A673 (cell line): ENCODE measurements around the gene PLA2G15. TPM values are rescaled to one million over a fixed set of nuclear protein-coding genes. Genes with fewer than 3 reads are reported as not detected.

ENCODE experiments used
- BruUV-seq: library from RNA; stranded (reverse); fragments of 400-500 nt; replicated peaks from 2 replicates; lab custom pipeline; 2021; lab: Mats Ljungman, UMichigan
- CTCF ChIA-PET: fragments of 300-600 bp; sonication (Branson Sonifier 250); formaldehyde crosslinking; loops from one replicate; lab custom pipeline; 2022; ENCODE audit warnings: antibody characterized with exemption; lab: Charles Lee
- POLR2A ChIA-PET: fragments of 300-600 bp; sonication (Branson Sonifier 250); formaldehyde crosslinking; loops from one replicate; lab custom pipeline; 2022; ENCODE audit warnings: antibody characterized with exemption; ENCODE audit not compliant: low non-redundant PET; lab: Charles Lee
- DNase-seq: peaks from one replicate; pipeline ENCODE4 v3.0.0-alpha.2; 2015; ENCODE audit warnings: low spot score
- H3K27ac ChIP-seq: fragments of 200-600 bp; sonication (generic); 2 replicates; pipeline ENCODE4 v1.5.1; 2016; ENCODE audit warnings: mixed run types, low read depth, mild to moderate bottlenecking, mixed read lengths, antibody characterized with exemption, low read length; ENCODE audit not compliant: poor library complexity, severe bottlenecking
- H3K27me3 ChIP-seq: fragments of 200-600 bp; sonication (generic); replicated peaks from 2 replicates; pipeline ENCODE4 v1.6.1; 2017; ENCODE audit warnings: mixed run types, low read depth, mild to moderate bottlenecking, mixed read lengths, antibody characterized with exemption, low read length; ENCODE audit not compliant: insufficient read depth, poor library complexity
- H3K36me3 ChIP-seq: fragments of 200-600 bp; sonication (generic); 2 replicates; pipeline ENCODE4 v1.6.1; 2016; ENCODE audit warnings: mixed run types, mild to moderate bottlenecking, mixed read lengths, antibody characterized with exemption, low read length; ENCODE audit not compliant: insufficient read depth, poor library complexity, severe bottlenecking
- H3K4me1 ChIP-seq: fragments of 200-600 bp; sonication (generic); 2 replicates; pipeline ENCODE4 v1.6.1; 2017; ENCODE audit warnings: mixed run types, mild to moderate bottlenecking, mixed read lengths, antibody characterized with exemption, low read length; ENCODE audit not compliant: insufficient read depth, poor library complexity, severe bottlenecking
- H3K4me3 ChIP-seq: fragments of 200-600 bp; sonication (generic); 2 replicates; pipeline ENCODE4 v1.5.1; 2016; ENCODE audit warnings: low read depth, mixed run types, mild to moderate bottlenecking, mixed read lengths, low read length; ENCODE audit not compliant: poor library complexity, severe bottlenecking
- H3K9me3 ChIP-seq: fragments of 200-600 bp; sonication (generic); 2 replicates; pipeline ENCODE4 v1.6.1; 2016; ENCODE audit warnings: mixed run types, low read depth, mild to moderate bottlenecking, mixed read lengths, antibody characterized with exemption, low read length; ENCODE audit not compliant: poor library complexity, severe bottlenecking
- EZH2 ChIP-seq: fragments of 200-600 bp; sonication (generic); IDR thresholded peaks from 2 replicates; pipeline ENCODE4 v1.6.1; 2017; ENCODE audit warnings: borderline replicate concordance, low read depth, mild to moderate bottlenecking, mixed read lengths, antibody characterized with exemption, low read length; ENCODE audit not compliant: poor library complexity, severe bottlenecking
- intact Hi-C: fragments of 100-400 bp; cut with micrococcal nuclease; formaldehyde crosslinking; loops from one replicate; pipeline ENCODE4 v1.10.0; 2022; ENCODE audit not compliant: unreplicated experiment
- total RNA-seq: library from RNA; stranded (reverse); gene quantifications from 2 replicates; pipeline ENCODE4 v1.2.3, GENCODE V29; 2021
- TF ChIP-seq, protein P1 (sequence below): fragments of 300-800, 200-600 bp; sonication (generic); conservative IDR thresholded peaks from 2 replicates; pipeline ENCODE4 v1.5.1; 2017; ENCODE audit warnings: low read depth, mild to moderate bottlenecking, antibody characterized with exemption, low read length, moderate library complexity, mixed read lengths

The PLA2G15 gene
- total RNA-seq, 1 experiment from 2014 or later = 8.1 TPM

DNA sequence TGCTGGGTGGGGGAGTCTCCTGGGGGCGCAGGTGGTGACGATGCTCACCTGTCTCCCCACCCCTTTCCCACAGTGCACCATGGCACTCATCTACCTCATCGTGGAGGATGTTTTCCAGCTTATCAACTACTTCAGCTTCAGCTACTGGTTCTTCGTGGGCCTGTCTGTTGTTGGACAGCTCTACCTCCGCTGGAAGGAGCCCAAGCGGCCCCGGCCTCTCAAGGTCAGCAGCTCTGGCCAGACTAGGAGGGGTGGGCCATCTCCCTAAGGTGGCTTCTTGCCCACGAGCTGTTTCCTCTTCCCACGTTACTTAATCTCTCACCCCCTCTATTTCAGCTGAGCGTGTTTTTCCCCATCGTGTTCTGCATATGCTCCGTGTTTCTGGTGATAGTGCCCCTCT is 51.1 kb downstream of the PLA2G15 start:
- intact Hi-C loops = no loop called here
- H3K4me3 ChIP-seq = no peak overlapping the region
- no TSS peak for BruUV-seq
- H3K27me3 ChIP-seq = no peaks in the 10 kb centered on the region
- H3K36me3 ChIP-seq = peaks cover 59% of the 10 kb centered on the region
- no peak for DNase-seq
- peaks cover 31% of the 10 kb centered on the region for H3K4me1 ChIP-seq
- CTCF ChIA-PET = no interaction called here
- no peaks in the 10 kb centered on the region for H3K9me3 ChIP-seq
- POLR2A ChIA-PET = no interaction called here
- no peak overlapping the region for H3K27ac ChIP-seq
- no peak for TF ChIP-seq EZH2
- TF ChIP-seq, protein P1, sequence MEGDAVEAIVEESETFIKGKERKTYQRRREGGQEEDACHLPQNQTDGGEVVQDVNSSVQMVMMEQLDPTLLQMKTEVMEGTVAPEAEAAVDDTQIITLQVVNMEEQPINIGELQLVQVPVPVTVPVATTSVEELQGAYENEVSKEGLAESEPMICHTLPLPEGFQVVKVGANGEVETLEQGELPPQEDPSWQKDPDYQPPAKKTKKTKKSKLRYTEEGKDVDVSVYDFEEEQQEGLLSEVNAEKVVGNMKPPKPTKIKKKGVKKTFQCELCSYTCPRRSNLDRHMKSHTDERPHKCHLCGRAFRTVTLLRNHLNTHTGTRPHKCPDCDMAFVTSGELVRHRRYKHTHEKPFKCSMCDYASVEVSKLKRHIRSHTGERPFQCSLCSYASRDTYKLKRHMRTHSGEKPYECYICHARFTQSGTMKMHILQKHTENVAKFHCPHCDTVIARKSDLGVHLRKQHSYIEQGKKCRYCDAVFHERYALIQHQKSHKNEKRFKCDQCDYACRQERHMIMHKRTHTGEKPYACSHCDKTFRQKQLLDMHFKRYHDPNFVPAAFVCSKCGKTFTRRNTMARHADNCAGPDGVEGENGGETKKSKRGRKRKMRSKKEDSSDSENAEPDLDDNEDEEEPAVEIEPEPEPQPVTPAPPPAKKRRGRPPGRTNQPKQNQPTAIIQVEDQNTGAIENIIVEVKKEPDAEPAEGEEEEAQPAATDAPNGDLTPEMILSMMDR = no peak

DNA sequence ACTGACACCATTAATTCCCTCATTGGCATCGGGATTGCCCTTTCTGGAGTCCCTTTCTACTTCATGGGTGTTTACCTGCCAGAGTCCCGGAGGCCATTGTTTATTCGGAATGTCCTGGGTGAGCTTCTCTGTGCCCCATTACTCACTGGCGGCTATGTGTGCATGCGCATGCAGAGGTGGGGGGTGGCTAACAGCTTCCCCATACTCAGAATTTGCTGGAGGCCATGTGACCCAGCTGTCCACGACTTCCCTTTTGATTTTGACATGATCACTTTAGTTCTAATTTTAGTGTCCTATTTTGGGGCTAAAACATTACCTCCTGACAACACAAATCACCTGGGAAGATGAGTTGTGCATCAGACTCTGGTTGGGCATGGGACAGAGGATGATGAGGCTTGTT is 51.5 kb downstream of the PLA2G15 start:
- BruUV-seq = no TSS peak
- ChIA-PET POLR2A (no interaction called here), CTCF (no interaction called here)
- Histone ChIP-seq H3K4me1 (peaks cover 31% of the 10 kb centered on the region), H3K36me3 (peaks cover 59% of the 10 kb centered on the region), H3K4me3 (no peak overlapping the region), H3K27ac (no peak overlapping the region), H3K9me3 (no peaks in the 10 kb centered on the region), H3K27me3 (no peaks in the 10 kb centered on the region)
- no peak for TF ChIP-seq EZH2
- intact Hi-C loops = no loop called here
- DNase-seq = no peak

DNA sequence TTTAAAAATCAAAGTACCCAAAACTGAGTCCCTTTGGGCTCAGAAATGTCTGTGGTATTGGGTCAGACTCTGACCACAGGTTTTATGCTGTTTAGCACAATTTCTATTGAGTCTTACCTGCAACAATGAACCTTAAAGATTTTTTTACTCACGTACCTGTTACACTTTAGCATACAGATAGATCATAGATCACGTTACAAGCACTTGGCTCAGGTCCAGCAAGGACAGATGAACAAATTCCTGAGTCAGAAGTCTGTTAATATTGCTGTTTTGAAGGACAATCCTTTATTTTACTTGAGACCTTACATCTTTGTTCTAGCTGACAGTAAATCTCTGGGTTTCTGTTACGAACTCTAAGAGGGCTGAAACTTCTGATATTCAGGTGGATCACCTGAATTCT is 52.7 kb downstream of the PLA2G15 start:
- no peak for TF ChIP-seq EZH2
- TF ChIP-seq, protein P1 = no peak
- CTCF ChIA-PET = no interaction called here
- no peak for DNase-seq
- BruUV-seq = TSS peak; percentile 26
- Histone ChIP-seq H3K4me1 (peaks cover 31% of the 10 kb centered on the region), H3K36me3 (peaks cover 69% of the 10 kb centered on the region), H3K27ac (peak overlapping the region; percentile 64), H3K27me3 (no peaks in the 10 kb centered on the region), H3K4me3 (no peak overlapping the region), H3K9me3 (no peaks in the 10 kb centered on the region)
- POLR2A ChIA-PET = no interaction called here
- intact Hi-C loops = no loop called here

DNA sequence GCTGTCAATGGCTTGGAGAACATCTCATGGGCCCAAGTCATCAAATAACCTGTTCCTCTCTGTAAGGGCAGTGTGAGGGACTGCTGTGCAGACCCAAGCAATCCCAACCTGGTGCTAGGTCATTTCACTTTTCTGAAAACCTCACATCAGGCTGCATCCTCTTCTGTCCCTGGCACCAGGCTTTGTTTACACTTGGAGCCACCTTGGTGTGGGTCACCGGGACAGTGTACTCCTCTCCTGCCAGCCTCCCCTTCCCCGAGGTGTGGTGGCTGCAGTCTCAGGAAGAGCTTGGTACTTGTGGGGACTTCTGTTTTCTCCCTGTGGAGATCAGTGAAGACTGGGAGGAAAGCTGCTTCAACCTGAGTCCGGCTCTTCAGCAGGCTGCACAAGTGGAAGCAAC is 53.1 kb downstream of the PLA2G15 start:
- Histone ChIP-seq H3K4me1 (peaks cover 31% of the 10 kb centered on the region), H3K9me3 (no peaks in the 10 kb centered on the region), H3K27me3 (no peaks in the 10 kb centered on the region), H3K36me3 (peaks cover 72% of the 10 kb centered on the region), H3K4me3 (no peak overlapping the region), H3K27ac (peak overlapping the region; percentile 64)
- BruUV-seq = no TSS peak
- intact Hi-C loops = no loop called here
- TF ChIP-seq, protein P1 = no peak
- TF ChIP-seq EZH2 = no peak
- DNase-seq = no peak
- POLR2A ChIA-PET = no interaction called here
- CTCF ChIA-PET = no interaction called here
